ENCODE data around the gene ZNF513. TPM values are rescaled to one million over a fixed set of nuclear protein-coding genes. Genes with fewer than 3 reads are reported as not detected.

ZNF513 gene
- total RNA-seq, 1 experiment from 2014 or later: 12.8 TPM

- intact Hi-C loops (cut with micrococcal nuclease): no loop called here
- Histone ChIP-seq H3K27me3 (ENCODE audit: insufficient read depth, low read length) (no peaks in the 10 kb centered on the region), H3K36me3 (ENCODE audit: control insufficient read depth in 1 of 2, insufficient read depth in 2 of 2, low read length in 2 of 2) (peaks cover 33 to 47% of the 10 kb centered on the region in 2 experiments; a peak in 3 of 4 replicates), H2AFZ (ENCODE audit: low read depth, low read length, poor library complexity, severe bottlenecking) (no peak overlapping the region), H3K4me3 (replicated peaks in 1 of 2; ENCODE audit: low read depth in 1 of 2, low read length in 2 of 2) (no peak overlapping the region), H4K20me1 (ENCODE audit: insufficient read depth) (no peaks in the 10 kb centered on the region), H3K27ac (ENCODE audit: low read depth, low read length) (no peak overlapping the region), H3K9me3 (ENCODE audit: control insufficient read depth in 1 of 2, insufficient read depth in 1 of 2, low read depth in 1 of 2, low read length in 2 of 2) (no peaks in the 10 kb centered on the region), H3K4me2 (ENCODE audit: low read length) (no peak overlapping the region), H3K9me2 (ENCODE audit: insufficient read depth) (no peaks in the 10 kb centered on the region), H3K4me1 (ENCODE audit: control insufficient read depth in 1 of 2, insufficient read depth in 2 of 2, low read length in 2 of 2) (no peaks in the 10 kb centered on the region), H3K9ac (ENCODE audit: low read length) (no peak overlapping the region), H3K79me2 (ENCODE audit: insufficient read depth, low read length) (no peaks in the 10 kb centered on the region)
- ChIA-PET POLR2A (no interaction called here), RAD21 (ENCODE audit: low non-redundant PET in 1 of 2, low total read pairs in 2 of 2, uncharacterized antibody in 2 of 2, unreplicated experiment in 2 of 2) (interaction anchor here in 1 of 2 experiments (0.6 kb wide), 1 partner anchor 89 kb away, joined by 3 read pairs; no protein-coding TSS in a partner anchor), CTCF (no interaction called here)
- ATAC-seq (no peak), DNase-seq (ENCODE audit: low read depth, low spot score) (no peak)
- TF ChIP-seq EZH2phosphoT487 (IDR thresholded peaks at IDR 0.05; ENCODE audit: borderline replicate concordance) (no peak), ZBTB33 (IDR thresholded peaks at IDR 0.05; ENCODE audit: extremely low read depth, insufficient replicate concordance, low read length) (no peak), YY1 (IDR thresholded peaks at IDR 0.05; ENCODE audit: extremely low read depth, insufficient replicate concordance, low read depth, low read length) (no peak), EZH2 (IDR thresholded peaks at IDR 0.05) (no peak), CBX3 (IDR thresholded peaks at IDR 0.05; ENCODE audit: low read depth) (no peak), ELF1 (IDR thresholded peaks at IDR 0.05; ENCODE audit: borderline replicate concordance, low read depth) (no peak), POLR2A (IDR thresholded peaks at IDR 0.05; ENCODE audit: borderline replicate concordance, extremely low read depth, insufficient read depth, insufficient read length) (no peak), POLR2AphosphoS5 (IDR thresholded peaks at IDR 0.05; ENCODE audit: low read depth, low read length) (no peak), EGR1 (IDR thresholded peaks at IDR 0.05; ENCODE audit: low read depth) (no peak), CEBPB (IDR thresholded peaks at IDR 0.05; ENCODE audit: low read depth) (no peak), JUND (IDR thresholded peaks at IDR 0.05) (no peak), ZNF274 (IDR thresholded peaks at IDR 0.05; ENCODE audit: low read depth, low read length) (no peak), FOSL1 (IDR thresholded peaks at IDR 0.05; ENCODE audit: low read depth) (no peak), TCF7L2 (IDR thresholded peaks at IDR 0.05; ENCODE audit: borderline replicate concordance, extremely low read depth, insufficient read depth, insufficient read length) (no peak)
- BruUV-seq (replicated peaks): no TSS peak
These were observed 44.4 kb downstream of the ZNF513 start for GRCh38 chr2:27336173-27336572.
